Effector memory CD4-positive, alpha-beta T cell (primary cell): ENCODE results near the gene IMPDH2.

Experiments
- DNase-seq, 3 donors: peaks; one replicate each; pipeline ENCODE4 v3.0.0-alpha.2; 2020
- H3K27ac ChIP-seq: 2 replicates; pipeline ENCODE4 v1.7.0; 2013; ENCODE audit warnings: mild to moderate bottlenecking, low read length, moderate library complexity; ENCODE audit not compliant: insufficient read depth, poor library complexity, severe bottlenecking
- H3K27me3 ChIP-seq: replicated peaks from 2 replicates; pipeline ENCODE4 v1.7.0; 2013; ENCODE audit warnings: mild to moderate bottlenecking, low read length; ENCODE audit not compliant: insufficient read depth, control insufficient read depth, poor library complexity, severe bottlenecking
- H3K36me3 ChIP-seq: 2 replicates; pipeline ENCODE4 v1.7.0; 2013; ENCODE audit warnings: mild to moderate bottlenecking, low read length, moderate library complexity; ENCODE audit not compliant: control insufficient read depth, insufficient read depth
- H3K4me1 ChIP-seq: 2 replicates; pipeline ENCODE4 v1.7.0; 2013; ENCODE audit warnings: low read length, mild to moderate bottlenecking; ENCODE audit not compliant: control insufficient read depth, insufficient read depth, poor library complexity, severe bottlenecking
- H3K4me3 ChIP-seq: 2 replicates; pipeline ENCODE4 v1.7.0; 2013; ENCODE audit warnings: low read length, low read depth, mild to moderate bottlenecking; ENCODE audit not compliant: insufficient read depth, poor library complexity, severe bottlenecking
- H3K9me3 ChIP-seq: 2 replicates; pipeline ENCODE4 v1.7.0; 2013; ENCODE audit warnings: mild to moderate bottlenecking, low read length, moderate library complexity; ENCODE audit not compliant: control insufficient read depth

Gene IMPDH2

GRCh38 chr3:48993834-48994233, 35.4 kb downstream of the IMPDH2 start:
- no peak for DNase-seq
- no peak overlapping the region for H3K4me3 ChIP-seq
- H3K36me3 ChIP-seq, result no peaks in the 10 kb centered on the region
- no peak overlapping the region for H3K27ac ChIP-seq
- H3K27me3 ChIP-seq, result no peaks in the 10 kb centered on the region
- no peaks in the 10 kb centered on the region for H3K9me3 ChIP-seq
- peaks cover 19% of the 10 kb centered on the region for H3K4me1 ChIP-seq

- no peak overlapping the region for H3K4me3 ChIP-seq
- H3K9me3 ChIP-seq, result no peaks in the 10 kb centered on the region
- H3K4me1 ChIP-seq, result peaks cover 20% of the 10 kb centered on the region
- no peak overlapping the region for H3K27ac ChIP-seq
- no peaks in the 10 kb centered on the region for H3K36me3 ChIP-seq
- DNase-seq, result no peak
- no peaks in the 10 kb centered on the region for H3K27me3 ChIP-seq
Measured at GRCh38 chr3:48991851-48992545, 37.2 kb downstream of the IMPDH2 start.

- no peaks in the 10 kb centered on the region for H3K9me3 ChIP-seq
- peak in 1 of 3 donors; percentile 33 for DNase-seq
- no peaks in the 10 kb centered on the region for H3K27me3 ChIP-seq
- no peaks in the 10 kb centered on the region for H3K36me3 ChIP-seq
- H3K4me3 ChIP-seq, result peak overlapping the region; percentile 90
- H3K4me1 ChIP-seq, result peaks cover 20% of the 10 kb centered on the region
- H3K27ac ChIP-seq, result peak overlapping the region; percentile 80
Measured at GRCh38 chr3:48990636-48991469, 38.3 kb downstream of the IMPDH2 start.

GRCh38 chr3:48989796-48990635, 39.2 kb downstream of the IMPDH2 start, which contains the start of gene P4HTM:
TSS of gene P4HTM (plus strand) at chr3:48990241. CDS start at chr3:48990257, 16 bp downstream.
- Histone ChIP-seq H3K9me3 (no peaks in the 10 kb centered on the region), H3K27me3 (no peaks in the 10 kb centered on the region), H3K27ac (peak within 1 kb of the TSS; percentile 80), H3K36me3 (peaks cover 2% of the 10 kb centered on the region), H3K4me3 (peak within 1 kb of the TSS; percentile 90), H3K4me1 (peaks cover 20% of the 10 kb centered on the region)
- peak; percentile 52 to 69 (median 64) for DNase-seq

GRCh38 chr3:48989126-48989795, 39.9 kb downstream of the IMPDH2 start:
- Histone ChIP-seq H3K9me3 (no peaks in the 10 kb centered on the region), H3K27me3 (no peaks in the 10 kb centered on the region), H3K4me3 (peak overlapping the region; percentile 90), H3K27ac (peak overlapping the region; percentile 80), H3K36me3 (peaks cover 10% of the 10 kb centered on the region), H3K4me1 (peaks cover 20% of the 10 kb centered on the region)
- DNase-seq, result no peak

- H3K36me3 ChIP-seq, result peaks cover 34% of the 10 kb centered on the region
- no peak for DNase-seq
- no peaks in the 10 kb centered on the region for H3K27me3 ChIP-seq
- H3K9me3 ChIP-seq, result no peaks in the 10 kb centered on the region
- H3K27ac ChIP-seq, result no peak overlapping the region
- H3K4me3 ChIP-seq, result no peak overlapping the region
- peaks cover 11% of the 10 kb centered on the region for H3K4me1 ChIP-seq
Measured at GRCh38 chr3:48985831-48986376, 43.3 kb downstream of the IMPDH2 start.

GRCh38 chr3:48984663-48985062, 44.5 kb downstream of the IMPDH2 start:
- Histone ChIP-seq H3K36me3 (peaks cover 43% of the 10 kb centered on the region), H3K27ac (no peak overlapping the region), H3K4me1 (peaks cover 9% of the 10 kb centered on the region), H3K9me3 (no peaks in the 10 kb centered on the region), H3K27me3 (no peaks in the 10 kb centered on the region), H3K4me3 (no peak overlapping the region)
- no peak for DNase-seq

GRCh38 chr3:48983096-48983495, 46.1 kb downstream of the IMPDH2 start:
- Histone ChIP-seq H3K4me3 (no peak overlapping the region), H3K36me3 (peaks cover 52% of the 10 kb centered on the region), H3K27me3 (no peaks in the 10 kb centered on the region), H3K27ac (no peak overlapping the region), H3K4me1 (no peaks in the 10 kb centered on the region), H3K9me3 (no peaks in the 10 kb centered on the region)
- DNase-seq, result no peak

GRCh38 chr3:48982686-48983085, 46.5 kb downstream of the IMPDH2 start:
- no peak for DNase-seq
- H3K27me3 ChIP-seq, result no peaks in the 10 kb centered on the region
- H3K4me1 ChIP-seq, result no peaks in the 10 kb centered on the region
- no peaks in the 10 kb centered on the region for H3K9me3 ChIP-seq
- no peak overlapping the region for H3K4me3 ChIP-seq
- peaks cover 56% of the 10 kb centered on the region for H3K36me3 ChIP-seq
- H3K27ac ChIP-seq, result no peak overlapping the region
